ENCODE data around the gene CENPW.

Gene CENPW

DNA sequence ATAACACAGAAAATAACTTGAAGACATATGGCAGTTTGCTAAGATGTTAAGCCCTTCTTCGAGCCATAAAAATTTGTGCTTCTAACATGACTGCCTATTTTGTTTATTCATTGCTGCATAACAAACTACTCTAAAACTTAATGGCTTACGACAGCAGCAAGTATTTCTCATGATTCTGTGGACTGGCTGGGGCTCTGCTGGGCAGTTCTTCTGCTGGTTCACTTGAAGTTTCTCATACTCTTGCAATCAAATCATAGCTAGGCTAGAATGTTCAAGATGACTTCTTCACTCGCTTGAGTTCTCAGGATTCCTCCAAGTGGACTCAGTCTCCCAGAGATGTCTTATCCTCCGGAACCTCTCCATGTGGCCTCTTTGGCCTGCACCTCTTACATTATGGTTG lies 33.4 kb downstream of the CENPW start:
- DNase-seq (ENCODE audit: low read depth) = no peak

DNA sequence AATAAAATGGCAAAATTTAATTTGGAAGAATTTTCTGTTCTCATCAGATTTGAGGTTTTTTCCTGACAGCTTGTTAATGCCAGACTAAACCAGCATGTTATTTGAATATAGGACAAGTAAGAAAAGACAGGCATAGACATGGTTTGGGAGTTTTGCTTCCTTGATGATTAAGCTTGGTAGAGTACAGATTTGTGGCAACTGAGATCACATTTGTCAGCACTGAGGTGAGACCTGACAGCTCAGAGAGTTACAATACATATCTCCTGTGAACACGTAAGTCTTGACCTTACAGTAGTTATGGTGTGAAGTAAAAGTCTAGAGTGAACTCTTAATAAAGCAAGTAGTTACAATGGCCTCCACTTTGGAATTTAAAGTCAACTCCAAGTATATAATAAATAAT lies 34.5 kb downstream of the CENPW start:
- DNase-seq (ENCODE audit: low read depth) = no peak

DNA sequence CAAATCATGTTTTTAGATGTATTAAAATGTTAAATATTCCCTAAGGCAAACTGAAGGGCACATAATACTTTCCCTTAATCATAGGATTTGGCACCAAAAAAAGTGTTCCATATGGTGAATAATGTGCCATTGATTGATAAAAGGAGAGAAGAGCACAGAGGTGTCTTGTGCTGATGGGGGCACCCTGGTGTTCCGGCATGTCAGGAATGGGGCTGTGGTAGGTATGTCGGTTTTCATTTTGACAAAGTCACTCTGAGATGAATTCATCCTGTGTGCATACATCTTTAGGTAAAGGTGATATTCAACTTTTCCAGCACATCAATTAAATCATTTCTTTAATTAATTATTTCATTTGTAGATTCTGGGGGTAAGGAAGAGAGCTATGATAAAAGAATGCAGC lies 36.8 kb downstream of the CENPW start:
- no peak for DNase-seq (ENCODE audit: low read depth)

DNA sequence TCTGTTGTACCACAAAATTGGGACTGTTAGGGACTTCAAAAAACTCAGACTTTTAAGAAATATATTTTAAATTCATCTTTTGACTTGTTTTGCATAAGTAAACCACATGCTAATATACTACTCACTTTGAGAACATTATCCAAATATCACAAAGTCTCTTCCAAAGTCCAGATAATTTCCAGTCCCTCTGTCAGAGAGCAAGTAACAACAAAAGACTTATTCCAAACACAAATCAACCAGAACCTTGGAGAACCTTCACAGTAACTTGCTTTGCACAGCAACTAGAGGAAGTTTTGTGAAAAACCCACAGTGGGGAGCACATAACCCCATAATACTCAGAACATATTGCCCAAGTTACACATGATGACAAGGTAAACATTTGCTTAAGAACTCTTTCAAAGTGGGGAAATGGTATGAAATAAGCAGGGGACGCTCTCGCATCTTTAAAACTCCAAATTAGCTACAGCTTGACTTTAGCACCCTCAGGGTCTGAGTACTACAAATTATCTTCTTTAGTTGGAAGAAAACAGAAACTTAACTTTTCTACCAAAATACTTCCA lies 37.8 kb downstream of the CENPW start:
- no peak for DNase-seq (ENCODE audit: low read depth)

DNA sequence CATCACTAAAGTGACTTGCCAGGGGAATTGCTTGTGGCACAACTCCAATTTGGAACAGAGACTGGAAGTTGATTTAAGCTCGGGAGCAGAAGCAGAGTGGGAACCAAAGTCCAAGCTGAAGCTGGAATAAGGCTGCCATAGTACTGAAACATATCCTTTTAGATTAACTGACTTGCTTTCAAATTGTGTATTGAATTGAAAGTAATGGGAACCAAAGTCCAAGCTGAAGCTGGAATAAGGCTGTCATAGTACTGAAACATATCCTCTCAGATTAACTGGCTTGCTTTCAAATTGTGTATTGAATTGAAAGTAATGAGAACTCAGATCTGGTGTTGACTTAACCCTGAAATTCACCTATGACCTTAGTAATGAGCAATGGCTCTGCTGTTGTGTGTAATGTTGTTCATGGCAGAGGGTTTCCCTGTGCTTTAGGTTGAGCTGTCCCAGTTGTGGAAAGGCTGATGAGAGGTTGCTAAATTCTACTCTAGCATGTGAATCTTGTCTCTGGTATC lies 40.2 kb downstream of the CENPW start:
- DNase-seq (ENCODE audit: low read depth) = no peak

DNA sequence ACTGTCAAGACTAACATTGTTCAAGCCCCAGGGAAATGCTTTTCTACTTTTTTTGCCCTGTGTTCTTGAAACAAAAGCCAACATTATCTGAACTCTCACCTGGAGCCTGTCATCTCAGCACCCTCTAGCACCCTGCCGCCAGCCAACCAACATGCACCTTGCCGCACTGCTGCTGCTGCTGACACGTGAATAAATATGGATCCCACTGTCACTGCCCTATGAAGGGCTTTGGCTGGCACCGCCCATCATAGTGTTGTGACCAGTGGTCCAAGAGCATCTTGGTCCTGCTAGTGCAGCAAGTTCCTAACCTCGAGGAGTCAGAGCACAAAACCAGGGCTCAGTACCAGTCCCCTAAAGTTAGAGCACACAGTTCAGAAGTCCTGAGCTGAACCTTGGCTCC lies 41.6 kb downstream of the CENPW start:
- DNase-seq (ENCODE audit: low read depth) = no peak

DNA sequence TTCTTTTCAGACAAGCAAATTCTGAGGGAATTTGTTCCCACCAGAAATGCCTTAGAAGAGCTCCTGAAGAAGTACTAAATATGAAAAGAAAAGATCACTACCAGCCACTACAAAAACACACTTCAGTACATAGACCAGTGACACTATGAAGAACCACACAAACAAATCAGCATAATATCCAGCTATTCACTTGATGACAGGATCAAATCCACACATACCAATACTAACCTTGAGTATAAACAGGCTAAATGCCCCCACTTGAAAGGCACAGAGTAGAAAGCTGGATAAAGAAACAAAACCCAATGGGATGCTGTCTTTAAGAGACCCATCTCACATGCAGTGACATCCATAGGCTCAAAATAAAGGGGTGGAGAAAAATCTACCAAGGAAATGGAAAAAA lies 43.3 kb downstream of the CENPW start:
- DNase-seq (ENCODE audit: low read depth) = no peak

DNA sequence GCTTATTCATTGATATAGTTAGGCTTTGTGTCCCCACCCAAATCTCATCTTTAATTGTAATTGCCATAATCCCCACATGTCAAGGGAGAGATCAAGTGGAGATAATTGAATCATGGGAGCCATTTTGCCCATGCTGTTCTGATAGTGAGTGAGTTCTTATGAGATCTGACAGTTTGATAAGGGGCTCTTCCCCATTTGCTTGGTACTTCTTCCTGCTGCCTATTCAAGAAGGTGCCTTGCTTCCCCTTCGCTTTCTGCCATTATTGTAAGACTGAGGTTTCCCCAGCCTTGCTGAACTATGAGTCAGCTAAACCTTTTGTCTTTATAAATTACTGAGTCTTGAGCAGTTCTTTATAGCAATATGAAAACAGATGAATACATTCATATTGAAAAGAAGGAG lies 45.6 kb downstream of the CENPW start:
- DNase-seq (ENCODE audit: low read depth) = no peak

DNA sequence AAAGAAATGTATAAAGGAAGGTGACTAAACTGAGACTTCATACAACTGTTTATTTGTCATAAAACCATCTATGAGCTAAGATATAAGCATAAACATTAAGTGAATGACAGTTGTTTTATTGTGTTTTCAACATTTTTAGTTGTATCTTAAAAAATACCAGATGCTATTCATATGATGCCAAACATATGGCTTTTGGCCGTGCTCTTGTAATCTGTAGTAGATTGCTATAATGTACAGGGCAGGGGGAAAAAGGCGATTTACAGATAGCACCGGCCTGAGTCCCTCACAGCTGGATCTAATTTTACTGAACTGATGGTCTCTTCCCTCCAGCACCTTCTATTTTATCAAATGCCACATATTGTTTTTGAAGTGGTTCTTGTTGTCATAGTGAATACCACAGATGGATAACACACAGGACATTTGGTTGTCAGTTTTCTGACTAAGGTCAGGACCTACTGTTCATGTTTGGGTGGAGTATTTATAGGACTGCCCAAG lies 48.2 kb downstream of the CENPW start:
- DNase-seq (ENCODE audit: low read depth) = no peak

DNA sequence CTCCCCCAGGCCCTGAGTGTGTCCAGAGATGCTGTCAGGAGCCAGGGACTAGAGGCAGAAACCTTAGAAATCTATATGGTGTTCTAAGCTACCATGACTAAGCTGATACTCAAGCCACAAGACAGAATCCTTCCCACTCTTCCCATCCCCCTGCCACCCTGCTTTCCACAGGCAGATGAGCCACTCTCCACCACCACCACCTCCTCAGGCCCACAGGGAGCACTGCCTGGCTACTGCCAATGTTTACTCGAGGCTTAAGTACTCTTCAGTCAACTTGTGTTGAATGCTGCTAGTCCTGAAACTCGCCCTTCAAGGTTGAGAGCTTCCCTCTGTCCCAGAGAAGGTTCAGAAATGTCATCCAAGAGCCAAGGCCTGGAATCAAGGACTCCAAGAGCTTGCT lies 56.2 kb downstream of the CENPW start:
- no peak for DNase-seq (ENCODE audit: low read depth)
